22Rv1 (cell line): ENCODE measurements around the gene ATP11A.
"Not testable (repeated sequence)": the region's sequence is repeated elsewhere in the genome, so short reads cannot be mapped to it uniquely, and the experiment has no call there.

Experiments
- H3K27ac ChIP-seq: fragments of 450-650 bp; 2 replicates; pipeline ENCODE4 v1.5.1; 2017
- CTCF ChIP-seq: fragments of 450-650 bp; IDR thresholded peaks from 2 replicates; pipeline ENCODE4 v1.5.1; 2017; ENCODE audit warnings: mild to moderate bottlenecking
- ZFX ChIP-seq: fragments of 450-650 bp; IDR thresholded peaks from 2 replicates; pipeline ENCODE4 v1.6.1; 2017; ENCODE audit warnings: antibody characterized with exemption, borderline replicate concordance

Gene ATP11A

GRCh38 chr13:112708560-112709240 is 18.9 kb downstream of the ATP11A start:
- TF ChIP-seq CTCF (no peak), ZFX (no peak)
- no peak overlapping the region for H3K27ac ChIP-seq

- not testable (repeated sequence) for H3K27ac ChIP-seq
Measured at GRCh38 chr13:112709316-112709715, 19.5 kb downstream of the ATP11A start.

DNA sequence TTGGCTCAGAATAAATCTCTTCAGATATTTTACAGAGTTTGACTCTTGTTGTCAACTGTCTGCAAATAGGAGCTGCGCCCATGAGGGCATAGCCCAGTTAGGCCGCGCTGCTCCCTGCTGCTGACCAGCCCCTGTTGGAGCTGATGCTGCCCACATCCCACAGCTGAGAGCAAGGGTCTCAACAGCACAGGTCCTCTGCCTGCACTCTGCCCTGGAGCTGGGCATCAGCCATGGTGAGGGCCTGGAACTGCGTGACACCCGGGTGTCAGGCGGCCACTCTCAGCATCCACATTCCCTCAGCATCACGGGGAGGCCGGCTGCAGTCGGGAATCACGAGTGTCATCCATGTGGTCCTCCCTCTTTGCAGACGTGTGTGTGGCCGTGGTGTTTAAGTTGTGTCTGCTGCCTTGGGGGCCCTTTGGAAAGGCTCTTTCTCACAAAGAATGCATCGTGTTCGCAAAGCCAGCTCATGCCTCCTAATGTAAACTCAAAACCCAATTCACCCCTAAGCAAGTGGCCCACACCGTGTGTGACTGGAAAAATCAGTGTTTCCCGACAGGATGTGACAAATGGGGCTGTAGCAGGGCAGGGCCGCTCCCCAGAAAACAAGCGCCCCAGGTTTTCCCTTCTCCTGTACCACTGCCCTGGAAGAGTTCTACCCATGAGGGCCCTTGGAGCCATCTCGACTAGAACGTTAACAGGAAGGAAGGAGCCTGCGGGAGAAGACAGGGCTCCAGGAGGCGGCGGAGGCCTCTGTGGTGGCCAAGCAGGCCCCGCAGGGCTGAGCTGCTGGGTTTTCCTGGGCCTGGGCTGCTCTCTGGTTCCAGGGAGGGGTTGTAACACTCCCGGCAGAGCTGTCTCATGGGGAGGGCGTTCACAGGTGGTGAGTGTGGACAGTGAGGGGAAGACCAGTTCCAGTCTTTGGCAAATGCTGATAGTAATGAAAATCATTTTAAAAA is 20.3 kb downstream of the ATP11A start:
- TF ChIP-seq CTCF (no peak), ZFX (no peak)
- H3K27ac ChIP-seq = no peak overlapping the region

DNA sequence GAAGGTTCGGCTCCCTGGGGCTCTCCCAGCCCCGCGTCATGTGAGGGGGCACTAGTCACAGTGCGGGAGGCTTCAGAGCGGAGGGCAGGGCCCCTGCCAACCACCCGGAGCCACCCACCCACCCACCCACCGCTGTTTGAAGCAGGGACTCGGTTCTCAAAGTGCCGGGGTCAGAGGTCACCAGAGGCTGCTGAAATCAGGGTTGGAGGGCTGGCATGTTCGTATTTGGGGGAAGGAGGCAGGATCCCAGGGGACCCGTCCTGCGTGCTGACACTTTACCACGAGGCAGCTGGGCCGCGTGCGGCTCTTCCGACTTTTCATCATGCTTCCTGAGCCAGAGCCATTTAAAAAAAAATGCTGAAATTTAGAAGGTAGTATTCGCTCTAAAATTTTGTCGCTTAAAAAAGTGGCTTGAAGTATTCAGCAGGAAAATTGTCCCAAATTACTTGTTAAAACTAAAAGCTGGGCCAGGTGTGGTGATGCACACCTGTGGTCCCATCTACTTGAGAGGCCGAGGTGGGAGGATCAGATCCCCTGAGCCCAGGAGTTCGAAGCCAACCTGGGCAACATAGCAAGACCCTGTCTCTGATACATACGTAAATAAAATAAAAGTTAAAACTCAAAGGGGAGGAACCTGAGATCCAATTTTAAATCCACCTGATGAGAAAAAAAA is 21.2 kb downstream of the ATP11A start:
- no peak overlapping the region for H3K27ac ChIP-seq
- TF ChIP-seq CTCF (no peak), ZFX (no peak)

- no peak overlapping the region for H3K27ac ChIP-seq
- TF ChIP-seq ZFX = no peak
- no peak for TF ChIP-seq CTCF
Measured at GRCh38 chr13:112711528-112712265, 21.9 kb downstream of the ATP11A start.

GRCh38 chr13:112712451-112713207 is 22.8 kb downstream of the ATP11A start:
- no peak overlapping the region for H3K27ac ChIP-seq
- TF ChIP-seq ZFX (no peak), CTCF (no peak)
